ENCODE results near the gene PPT2.

The PPT2 gene

GRCh38 chr6:32108094-32108627 lies 45.8 kb upstream of the PPT2 start:
- DNase-seq = no peak
- Histone ChIP-seq H3F3A (ENCODE audit: insufficient read depth, low read length) (no peaks in the 10 kb centered on the region), H3K4me1 (ENCODE audit: low read length) (no peaks in the 10 kb centered on the region), H3K27me3 (replicated peaks; ENCODE audit: insufficient read depth, low read length) (peaks cover 58% of the 10 kb centered on the region), H3K4me2 (ENCODE audit: low read depth, low read length) (no peak overlapping the region), H3K9ac (ENCODE audit: low read length) (no peak overlapping the region), H3K79me2 (ENCODE audit: low read length) (no peaks in the 10 kb centered on the region), H3K9me2 (replicated peaks; ENCODE audit: insufficient read depth, low read length) (no peaks in the 10 kb centered on the region), H3K27ac (ENCODE audit: low read length) (no peak overlapping the region), H4K20me1 (ENCODE audit: insufficient read depth, low read length) (no peaks in the 10 kb centered on the region), H3K36me3 (replicated peaks; ENCODE audit: insufficient read depth, low read length) (no peaks in the 10 kb centered on the region), H3K4me3 (ENCODE audit: low read length) (no peak overlapping the region), H2AFZ (ENCODE audit: low read length) (no peak overlapping the region), H3K9me3 (replicated peaks; ENCODE audit: insufficient read depth, low read length) (no peaks in the 10 kb centered on the region)
- TF ChIP-seq EZH2phosphoT487 (IDR thresholded peaks at IDR 0.05; ENCODE audit: low read length) = no peak
- no peak for TF ChIP-seq CTCF (IDR thresholded peaks at IDR 0.05; ENCODE audit: low read length)
- TF ChIP-seq EZH2 (optimal IDR thresholded peaks at IDR 0.05; ENCODE audit: low read depth, low read length) = no peak

- no peaks in the 10 kb centered on the region for H3K4me1 ChIP-seq (ENCODE audit: low read length)
- no peaks in the 10 kb centered on the region for H3K36me3 ChIP-seq (replicated peaks; ENCODE audit: insufficient read depth, low read length)
- no peaks in the 10 kb centered on the region for H3F3A ChIP-seq (ENCODE audit: insufficient read depth, low read length)
- H3K27me3 ChIP-seq (replicated peaks; ENCODE audit: insufficient read depth, low read length) = peaks cover 53% of the 10 kb centered on the region
- no peaks in the 10 kb centered on the region for H4K20me1 ChIP-seq (ENCODE audit: insufficient read depth, low read length)
- H3K9me3 ChIP-seq (replicated peaks; ENCODE audit: insufficient read depth, low read length) = no peaks in the 10 kb centered on the region
- no peak for DNase-seq
- no peak for TF ChIP-seq EZH2 (optimal IDR thresholded peaks at IDR 0.05; ENCODE audit: low read depth, low read length)
- H3K27ac ChIP-seq (ENCODE audit: low read length) = no peak overlapping the region
- no peak overlapping the region for H2AFZ ChIP-seq (ENCODE audit: low read length)
- H3K9me2 ChIP-seq (replicated peaks; ENCODE audit: insufficient read depth, low read length) = no peaks in the 10 kb centered on the region
- no peak overlapping the region for H3K4me2 ChIP-seq (ENCODE audit: low read depth, low read length)
- H3K4me3 ChIP-seq (ENCODE audit: low read length) = no peak overlapping the region
- no peak overlapping the region for H3K9ac ChIP-seq (ENCODE audit: low read length)
- H3K79me2 ChIP-seq (ENCODE audit: low read length) = no peaks in the 10 kb centered on the region
Observed at GRCh38 chr6:32108727-32109113, 45.2 kb upstream of the PPT2 start.

GRCh38 chr6:32109114-32109764 lies 44.7 kb upstream of the PPT2 start, which contains the start of gene TNXB:
TNXB (minus strand) TSS chr6:32109338; CDS start chr6:32098198, 11,140 bp downstream.
- DNase-seq = no peak
- TF ChIP-seq CTCF (IDR thresholded peaks at IDR 0.05; ENCODE audit: low read length) (no peak), EZH2 (optimal IDR thresholded peaks at IDR 0.05; ENCODE audit: low read depth, low read length) (no peak), EZH2phosphoT487 (IDR thresholded peaks at IDR 0.05; ENCODE audit: low read length) (no peak)
- Histone ChIP-seq H2AFZ (ENCODE audit: low read length) (no peak within 1 kb of the TSS), H3K27ac (ENCODE audit: low read length) (no peak within 1 kb of the TSS), H3K9me3 (replicated peaks; ENCODE audit: insufficient read depth, low read length) (no peaks in the 10 kb centered on the region), H3K4me1 (ENCODE audit: low read length) (no peaks in the 10 kb centered on the region), H3K4me3 (ENCODE audit: low read length) (no peak within 1 kb of the TSS), H3K79me2 (ENCODE audit: low read length) (no peaks in the 10 kb centered on the region), H3K27me3 (replicated peaks; ENCODE audit: insufficient read depth, low read length) (peaks cover 48% of the 10 kb centered on the region), H3K9me2 (replicated peaks; ENCODE audit: insufficient read depth, low read length) (no peaks in the 10 kb centered on the region), H3F3A (ENCODE audit: insufficient read depth, low read length) (no peaks in the 10 kb centered on the region), H3K4me2 (ENCODE audit: low read depth, low read length) (no peak within 1 kb of the TSS), H3K36me3 (replicated peaks; ENCODE audit: insufficient read depth, low read length) (no peaks in the 10 kb centered on the region), H4K20me1 (ENCODE audit: insufficient read depth, low read length) (no peaks in the 10 kb centered on the region), H3K9ac (ENCODE audit: low read length) (no peak within 1 kb of the TSS)

- no peaks in the 10 kb centered on the region for H3K9me2 ChIP-seq (replicated peaks; ENCODE audit: insufficient read depth, low read length)
- peaks cover 43% of the 10 kb centered on the region for H3K27me3 ChIP-seq (replicated peaks; ENCODE audit: insufficient read depth, low read length)
- H2AFZ ChIP-seq (ENCODE audit: low read length) = no peak overlapping the region
- no peaks in the 10 kb centered on the region for H3K4me1 ChIP-seq (ENCODE audit: low read length)
- H3K4me2 ChIP-seq (ENCODE audit: low read depth, low read length) = no peak overlapping the region
- H3K9me3 ChIP-seq (replicated peaks; ENCODE audit: insufficient read depth, low read length) = no peaks in the 10 kb centered on the region
- no peaks in the 10 kb centered on the region for H3F3A ChIP-seq (ENCODE audit: insufficient read depth, low read length)
- no peak overlapping the region for H3K9ac ChIP-seq (ENCODE audit: low read length)
- H4K20me1 ChIP-seq (ENCODE audit: insufficient read depth, low read length) = no peaks in the 10 kb centered on the region
- H3K27ac ChIP-seq (ENCODE audit: low read length) = no peak overlapping the region
- no peak overlapping the region for H3K4me3 ChIP-seq (ENCODE audit: low read length)
- DNase-seq = no peak
- H3K36me3 ChIP-seq (replicated peaks; ENCODE audit: insufficient read depth, low read length) = no peaks in the 10 kb centered on the region
- H3K79me2 ChIP-seq (ENCODE audit: low read length) = no peaks in the 10 kb centered on the region
- TF ChIP-seq EZH2 (optimal IDR thresholded peaks at IDR 0.05; ENCODE audit: low read depth, low read length) (no peak), EZH2phosphoT487 (IDR thresholded peaks at IDR 0.05; ENCODE audit: low read length) (no peak), CTCF (IDR thresholded peaks at IDR 0.05; ENCODE audit: low read length) (no peak)
Observed at GRCh38 chr6:32109765-32110160, 44.2 kb upstream of the PPT2 start.
